IMR-90 (cell line): ENCODE measurements around the gene REXO1. TPM values are rescaled to one million over a fixed set of nuclear protein-coding genes. Genes with fewer than 3 reads are reported as not detected.
A peak's percentile ranks its signal among the peaks of the same experiment; 100 is the strongest.

Experiments used
- ATAC-seq: fragments of 200-7000 bp; cut with Tn5 transposase; 2 replicates; pipeline ENCODE4 v1.9.1; 2020; ENCODE audit warnings: low read depth, mild to moderate bottlenecking, moderate library complexity
- BruUV-seq: library from RNA; stranded (reverse); fragments of 400-500 nt; replicated peaks from 2 replicates; lab custom pipeline; 2021; lab: Mats Ljungman, UMichigan
- CTCF ChIA-PET: fragments of 300-600 bp; formaldehyde crosslinking; extraction: SDS; loops from one replicate; lab custom pipeline; 2021; ENCODE audit warnings: antibody characterized with exemption; lab: Yijun Ruan, JAX
- POLR2A ChIA-PET: fragments of 300-600 bp; sonication (Branson Sonifier 250); formaldehyde crosslinking; loops from one replicate; lab custom pipeline; 2022; ENCODE audit warnings: antibody characterized with exemption; ENCODE audit not compliant: unreplicated experiment; lab: Charles Lee
- DNase-seq: peaks from one replicate; pipeline ENCODE4 v3.0.0; 2013
- H2AFZ ChIP-seq: replicated peaks from 2 replicates; pipeline ENCODE3; 2013; ENCODE audit warnings: low read length, mild to moderate bottlenecking; ENCODE audit not compliant: poor library complexity
- H2AK5ac ChIP-seq: 2 replicates; pipeline ENCODE4 v1.6.1; 2013; ENCODE audit warnings: low read depth, low read length, inconsistent platforms
- H2AK9ac ChIP-seq: replicated peaks from 2 replicates; pipeline ENCODE3; 2013; ENCODE audit warnings: mild to moderate bottlenecking, low read depth, low read length, moderate library complexity; ENCODE audit not compliant: poor library complexity
- H2BK120ac ChIP-seq: 2 replicates; pipeline ENCODE4 v1.6.1; 2013; ENCODE audit warnings: low read depth, low read length, inconsistent platforms
- H2BK15ac ChIP-seq: 3 replicates; pipeline ENCODE4 v1.6.1; 2013; ENCODE audit warnings: low read depth, low read length, inconsistent platforms
- H2BK20ac ChIP-seq: 2 replicates; pipeline ENCODE4 v1.6.1; 2013; ENCODE audit warnings: low read depth, mild to moderate bottlenecking, inconsistent platforms, low read length, moderate library complexity
- H2BK5ac ChIP-seq: 2 replicates; pipeline ENCODE4 v1.6.1; 2013; ENCODE audit warnings: mild to moderate bottlenecking, low read depth, low read length, inconsistent platforms; ENCODE audit not compliant: poor library complexity, severe bottlenecking
- H3K14ac ChIP-seq: replicated peaks from 2 replicates; pipeline ENCODE4 v1.6.1; 2013; ENCODE audit warnings: low read depth, low read length, inconsistent platforms
- H3K18ac ChIP-seq: 2 replicates; pipeline ENCODE4 v1.6.1; 2013; ENCODE audit warnings: low read depth, low read length, control low read depth
- H3K23ac ChIP-seq: 2 replicates; pipeline ENCODE4 v1.6.1; 2013; ENCODE audit warnings: low read depth, low read length, inconsistent platforms
- H3K27ac ChIP-seq: 2 replicates; pipeline ENCODE4 v1.5.1; 2013; ENCODE audit warnings: mild to moderate bottlenecking, control low read depth, low read length; ENCODE audit not compliant: insufficient read depth
- H3K27me3 ChIP-seq: 2 replicates; pipeline ENCODE4 v1.6.1; 2013; ENCODE audit warnings: low read length; ENCODE audit not compliant: control insufficient read depth, insufficient read depth
- H3K36me3 ChIP-seq: 2 replicates; pipeline ENCODE4 v1.6.1; 2013; ENCODE audit warnings: low read length, mixed read lengths; ENCODE audit not compliant: control insufficient read depth, insufficient read depth
- H3K4ac ChIP-seq: 2 replicates; pipeline ENCODE4 v1.6.1; 2013; ENCODE audit warnings: low read depth, low read length, inconsistent platforms
- H3K4me1 ChIP-seq: 2 replicates; pipeline ENCODE4 v1.6.1; 2013; ENCODE audit warnings: low read length, mixed read lengths; ENCODE audit not compliant: control insufficient read depth, insufficient read depth
- H3K4me2 ChIP-seq: 2 replicates; pipeline ENCODE4 v1.6.1; 2013; ENCODE audit warnings: low read depth, mild to moderate bottlenecking, control low read depth, low read length, moderate library complexity
- H3K4me3 ChIP-seq: 2 replicates; pipeline ENCODE4 v1.5.1; 2013; ENCODE audit warnings: low read depth, mild to moderate bottlenecking, control low read depth, low read length, moderate library complexity; ENCODE audit not compliant: insufficient read depth
- H3K56ac ChIP-seq: 2 replicates; pipeline ENCODE4 v1.6.1; 2013; ENCODE audit warnings: low read length, inconsistent platforms; ENCODE audit not compliant: insufficient read depth; ENCODE audit errors: extremely low read depth
- H3K79me1 ChIP-seq, 2 experiments: 2 replicates each; pipeline ENCODE4 v1.6.1; 2013; ENCODE audit warnings: low read length in 2 of 2, inconsistent platforms in 1 of 2, low read depth in 1 of 2
- H3K9ac ChIP-seq: 2 replicates; pipeline ENCODE4 v1.6.1; 2013; ENCODE audit warnings: low read depth, low read length, control low read depth
- H3K9me1 ChIP-seq: 2 replicates; pipeline ENCODE4 v1.6.1; 2013; ENCODE audit warnings: low read length, inconsistent platforms; ENCODE audit not compliant: insufficient read depth
- H3K9me3 ChIP-seq: 2 replicates; pipeline ENCODE4 v1.6.1; 2013; ENCODE audit warnings: low read length; ENCODE audit not compliant: control insufficient read depth, insufficient read depth
- H4K20me1 ChIP-seq: 2 replicates; pipeline ENCODE4 v1.6.1; 2013; ENCODE audit warnings: low read length, inconsistent platforms; ENCODE audit not compliant: insufficient read depth
- H4K5ac ChIP-seq: 2 replicates; pipeline ENCODE4 v1.6.1; 2013; ENCODE audit warnings: mild to moderate bottlenecking, low read depth, low read length, control low read depth
- H4K8ac ChIP-seq, 2 experiments: 2 replicates each; pipeline ENCODE4 v1.6.1; 2013; ENCODE audit warnings: low read depth in 2 of 2, low read length in 2 of 2, control low read depth in 1 of 2, inconsistent platforms in 1 of 2
- H4K91ac ChIP-seq: 2 replicates; pipeline ENCODE4 v1.6.1; 2013; ENCODE audit warnings: low read depth, low read length, inconsistent platforms; ENCODE audit not compliant: insufficient read depth
- RAD21 ChIP-seq: IDR thresholded peaks from 2 replicates; pipeline ENCODE4 v1.6.1; 2012; ENCODE audit warnings: low read length, improper control_type of control experiment
- WGBS, 2 experiments: methylation state at CpG; one replicate each; pipeline versions ENCODE4 v1.1.5 to v1.1.7; 2013; ENCODE audit warnings: missing lambda C conversion rate in 2 of 2; ENCODE audit not compliant: insufficient read length in 1 of 2; ENCODE audit errors: extremely low coverage in 2 of 2; 5-methylcytosine and 5-hydroxymethylcytosine counted together
- dilution Hi-C: fragments of 300-500 bp; cut with HindIII; formaldehyde crosslinking; loops from one replicate; pipeline ENCODE4 v1.14.3; 2018; ENCODE audit warnings: low sequenced_read_pairs; ENCODE audit not compliant: unreplicated experiment
- in situ Hi-C: fragments of 300-500 bp; cut with MboI; formaldehyde crosslinking; loops from 3 replicates; pipeline ENCODE4 v1.14.3; 2019; ENCODE audit warnings: low sequenced_read_pairs, inconsistent platforms, mixed read lengths
- intact Hi-C: fragments of 100-400 bp; cut with micrococcal nuclease; formaldehyde crosslinking; loops from 2 replicates; pipeline ENCODE4 v1.10.0; 2022
- polyA plus RNA-seq, 3 experiments: library from polyadenylated mRNA; depleted of rRNA; stranded (reverse); fragments of >200 nt; gene quantifications; 2 replicates each; pipeline ENCODE4 v1.2.3, GENCODE V29; 2012; ENCODE audit warnings: low replicate concordance in 1 of 3
- total RNA-seq: library from RNA; depleted of rRNA; stranded (reverse); fragments of >200 nt; gene quantifications from 2 replicates; pipeline ENCODE4 v1.2.3, GENCODE V29; 2012
- TF ChIP-seq, protein P1 (sequence below): fragments of 150-350 bp; IDR thresholded peaks from 2 replicates; pipeline ENCODE4 v1.6.1; 2017; ENCODE audit warnings: mild to moderate bottlenecking, antibody characterized with exemption, low read length, low read depth
- TF ChIP-seq, protein P2 (sequence below): conservative IDR thresholded peaks from 2 replicates; pipeline ENCODE4 v1.5.1; 2012; ENCODE audit warnings: mild to moderate bottlenecking, low read depth, low read length, improper control_type of control experiment

Gene REXO1
- total and polyA plus RNA-seq, 2 of the 4 experiments (the other 2 are of a cell fraction), result 1.4 to 63.7 TPM

- dilution Hi-C loops (no loop called here), in situ Hi-C loops (loop anchor here (25.0 kb wide), 1 partner anchor 243 kb away; no protein-coding TSS in a partner anchor), intact Hi-C loops (no loop called here)
- H4K91ac ChIP-seq, result no peak overlapping the region
- no peak overlapping the region for H3K4ac ChIP-seq
- no peak overlapping the region for H2BK15ac ChIP-seq
- BruUV-seq, result no TSS peak
- no peak overlapping the region for H3K18ac ChIP-seq
- no peak overlapping the region for H4K8ac ChIP-seq
- H3K9me3 ChIP-seq, result peaks cover 19% of the 10 kb centered on the region
- no peaks in the 10 kb centered on the region for H3K36me3 ChIP-seq
- no peak overlapping the region for H3K23ac ChIP-seq
- H3K27ac ChIP-seq, result no peak overlapping the region
- ChIA-PET CTCF (no interaction called here), POLR2A (no interaction called here)
- H3K4me1 ChIP-seq, result no peaks in the 10 kb centered on the region
- peaks cover 63% of the 10 kb centered on the region for H3K27me3 ChIP-seq
- no peak overlapping the region for H3K14ac ChIP-seq
- H3K9ac ChIP-seq, result no peak overlapping the region
- H2BK120ac ChIP-seq, result no peak overlapping the region
- H3K4me2 ChIP-seq, result no peak overlapping the region
- no peak overlapping the region for H2BK20ac ChIP-seq
- no peak overlapping the region for H2AFZ ChIP-seq
- no peaks in the 10 kb centered on the region for H3K9me1 ChIP-seq
- H3K79me1 ChIP-seq, result no peaks in the 10 kb centered on the region
- no peak overlapping the region for H3K4me3 ChIP-seq
- no peak overlapping the region for H2AK9ac ChIP-seq
- DNase-seq, result peak; percentile 16
- TF ChIP-seq, protein P1, sequence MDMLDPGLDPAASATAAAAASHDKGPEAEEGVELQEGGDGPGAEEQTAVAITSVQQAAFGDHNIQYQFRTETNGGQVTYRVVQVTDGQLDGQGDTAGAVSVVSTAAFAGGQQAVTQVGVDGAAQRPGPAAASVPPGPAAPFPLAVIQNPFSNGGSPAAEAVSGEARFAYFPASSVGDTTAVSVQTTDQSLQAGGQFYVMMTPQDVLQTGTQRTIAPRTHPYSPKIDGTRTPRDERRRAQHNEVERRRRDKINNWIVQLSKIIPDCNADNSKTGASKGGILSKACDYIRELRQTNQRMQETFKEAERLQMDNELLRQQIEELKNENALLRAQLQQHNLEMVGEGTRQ, result no peak
- TF ChIP-seq RAD21, result peak; percentile 24
- TF ChIP-seq, protein P2, sequence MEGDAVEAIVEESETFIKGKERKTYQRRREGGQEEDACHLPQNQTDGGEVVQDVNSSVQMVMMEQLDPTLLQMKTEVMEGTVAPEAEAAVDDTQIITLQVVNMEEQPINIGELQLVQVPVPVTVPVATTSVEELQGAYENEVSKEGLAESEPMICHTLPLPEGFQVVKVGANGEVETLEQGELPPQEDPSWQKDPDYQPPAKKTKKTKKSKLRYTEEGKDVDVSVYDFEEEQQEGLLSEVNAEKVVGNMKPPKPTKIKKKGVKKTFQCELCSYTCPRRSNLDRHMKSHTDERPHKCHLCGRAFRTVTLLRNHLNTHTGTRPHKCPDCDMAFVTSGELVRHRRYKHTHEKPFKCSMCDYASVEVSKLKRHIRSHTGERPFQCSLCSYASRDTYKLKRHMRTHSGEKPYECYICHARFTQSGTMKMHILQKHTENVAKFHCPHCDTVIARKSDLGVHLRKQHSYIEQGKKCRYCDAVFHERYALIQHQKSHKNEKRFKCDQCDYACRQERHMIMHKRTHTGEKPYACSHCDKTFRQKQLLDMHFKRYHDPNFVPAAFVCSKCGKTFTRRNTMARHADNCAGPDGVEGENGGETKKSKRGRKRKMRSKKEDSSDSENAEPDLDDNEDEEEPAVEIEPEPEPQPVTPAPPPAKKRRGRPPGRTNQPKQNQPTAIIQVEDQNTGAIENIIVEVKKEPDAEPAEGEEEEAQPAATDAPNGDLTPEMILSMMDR, result peak; percentile 28; the same call in 1 of the 2 replicates
- H2BK5ac ChIP-seq, result no peak overlapping the region
- H3K56ac ChIP-seq, result no peak overlapping the region
- H2AK5ac ChIP-seq, result no peak overlapping the region
- no peaks in the 10 kb centered on the region for H4K20me1 ChIP-seq
- ATAC-seq, result 0 out of 2 replicates have a peak, but pooled peaks have one; percentile 40
- WGBS, 2 experiments, result no CpG with 5 or more reads among the region's 14 CpGs
- H4K5ac ChIP-seq, result no peak overlapping the region
Observed at GRCh38 chr19:1780272-1780958, 67.9 kb downstream of the REXO1 start.
